Stimulated activated CD4-positive, alpha-beta T cell treated with anti-CD3 and anti-CD28 coated beads, Interleukin-2, amount 100 ng/mL, for 48 hours (primary cell): Measurements from ENCODE around the gene ME3.
A peak's percentile ranks its signal among the peaks of the same experiment; 100 is the strongest.

ENCODE experiments used
- DNase-seq, 2 donors: peaks; one replicate each; pipeline ENCODE4 v3.0.0-alpha.2; 2020

Gene ME3

DNA sequence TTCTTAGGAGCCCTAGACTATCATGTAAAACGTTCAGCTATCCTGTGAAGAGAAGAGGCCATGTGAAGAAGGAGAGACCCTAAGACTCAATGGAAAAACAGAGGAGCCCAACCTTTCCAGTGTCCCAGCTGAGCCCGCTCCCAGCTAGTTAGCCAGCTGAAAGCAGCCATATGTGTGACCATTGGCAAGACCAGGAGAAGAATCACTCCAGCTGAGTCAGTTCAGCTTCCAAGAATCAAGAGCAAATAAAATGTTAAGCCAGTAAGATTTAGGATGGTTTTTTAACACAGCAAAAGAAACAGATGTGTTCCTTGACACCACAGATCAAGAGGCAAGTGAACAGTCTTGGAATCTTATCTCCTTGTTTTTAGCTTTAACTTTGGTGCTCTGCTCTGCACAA lies 189.7 kb downstream of the ME3 start:
- DNase-seq = no peak

DNA sequence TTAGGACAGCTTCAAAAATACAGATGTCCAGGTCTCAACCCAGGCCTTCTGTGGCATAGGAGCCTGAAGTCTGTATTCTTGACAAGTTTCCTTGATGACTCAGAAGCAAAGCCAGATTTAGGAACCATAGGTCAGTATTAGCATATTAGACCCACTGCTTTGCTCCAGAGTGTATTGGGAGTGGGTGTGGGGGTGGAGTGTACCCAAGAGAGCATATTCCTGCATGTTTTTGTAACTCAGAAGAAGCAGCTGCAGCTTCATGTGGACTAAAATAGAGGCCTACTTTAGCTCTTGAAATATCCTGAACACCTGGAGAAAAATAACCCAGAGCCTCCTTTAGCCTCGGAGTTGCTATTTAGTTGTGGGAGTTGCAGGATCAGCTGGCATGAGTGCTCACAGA lies 191.0 kb downstream of the ME3 start:
- DNase-seq = no peak

DNA sequence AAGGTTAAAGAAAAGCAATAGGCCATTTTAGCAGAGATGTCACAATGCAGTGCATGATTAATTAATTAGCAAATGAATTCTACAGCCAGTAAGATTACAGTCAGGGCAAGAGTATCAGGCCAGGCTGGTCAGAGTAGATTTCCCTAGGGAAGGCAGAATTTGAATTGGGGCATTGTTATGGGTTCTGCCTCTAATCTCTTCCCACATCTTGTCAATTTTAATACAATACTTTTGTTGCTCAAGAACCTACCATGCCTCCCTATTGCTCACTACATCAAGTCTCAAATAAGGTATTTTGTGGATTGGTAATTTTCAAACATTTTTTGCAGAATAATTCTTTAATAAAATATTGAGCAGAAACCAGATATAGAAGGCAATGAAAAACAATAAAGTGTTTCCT lies 194.1 kb downstream of the ME3 start:
- no peak for DNase-seq

DNA sequence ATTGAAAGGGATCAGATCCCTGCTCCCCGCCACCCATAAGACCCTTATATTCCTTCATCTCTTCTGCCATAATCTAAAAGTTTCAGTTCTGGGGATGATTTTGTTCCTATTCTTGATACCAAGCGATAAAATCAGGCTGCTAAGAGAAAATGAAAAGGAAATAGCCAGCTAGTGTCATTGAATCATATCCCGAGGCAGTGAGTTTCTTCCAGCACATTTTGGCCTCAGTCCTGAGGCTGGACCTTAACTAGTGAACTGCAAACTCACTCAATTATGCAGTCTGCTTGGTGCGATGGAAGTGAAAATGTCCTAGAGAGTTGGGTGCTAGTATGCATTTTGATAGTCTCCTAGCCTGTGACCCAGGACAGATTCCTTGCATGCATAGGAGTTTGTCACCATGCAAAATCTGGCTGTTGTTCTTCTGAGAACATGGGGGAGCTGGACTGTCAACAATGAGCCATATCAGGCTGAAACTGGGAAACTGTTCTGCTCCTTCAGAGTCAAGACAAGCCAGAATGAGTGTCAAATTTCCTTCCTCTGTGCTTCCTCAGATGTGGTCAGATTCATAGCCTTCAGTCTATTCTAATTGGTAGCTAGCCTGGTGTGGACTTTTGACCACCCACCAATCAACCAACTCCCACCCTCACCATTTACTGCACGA lies 194.8 kb downstream of the ME3 start:
- DNase-seq = no peak

DNA sequence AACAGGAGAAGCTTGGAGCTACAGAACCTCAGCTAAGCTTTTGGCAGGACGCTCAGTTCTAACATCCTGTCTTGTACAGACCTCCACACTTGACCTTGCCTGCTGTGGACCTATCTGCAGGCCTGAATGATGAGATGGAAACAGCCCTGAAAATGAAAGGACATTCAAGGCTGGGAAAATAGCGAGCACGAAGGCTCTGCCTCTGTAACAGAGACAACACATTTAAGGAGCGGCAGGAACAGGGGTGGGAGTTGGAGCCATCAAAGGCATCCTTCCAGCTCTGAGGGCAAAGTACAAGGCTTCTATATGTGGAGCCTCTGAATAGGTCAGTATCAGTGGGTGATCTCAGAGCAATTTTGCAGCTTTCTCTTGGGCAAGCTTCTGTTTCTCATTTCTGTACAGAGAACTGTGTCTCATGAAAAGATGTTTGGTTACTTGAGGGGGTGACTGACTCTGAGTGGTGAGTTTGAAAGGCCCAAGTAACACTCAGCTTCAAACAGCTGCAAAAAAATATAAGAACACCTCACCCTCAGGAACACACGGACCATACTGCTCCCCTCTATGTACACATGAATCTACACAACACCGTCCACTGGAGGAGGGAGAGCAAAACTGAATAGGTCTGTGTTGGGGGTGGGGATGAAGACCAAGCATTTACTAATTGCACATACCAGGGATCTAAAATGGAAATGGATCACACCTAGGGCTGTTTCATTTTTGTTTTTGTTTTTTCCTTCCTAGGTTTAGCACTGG lies 196.1 kb downstream of the ME3 start:
- no peak for DNase-seq

DNA sequence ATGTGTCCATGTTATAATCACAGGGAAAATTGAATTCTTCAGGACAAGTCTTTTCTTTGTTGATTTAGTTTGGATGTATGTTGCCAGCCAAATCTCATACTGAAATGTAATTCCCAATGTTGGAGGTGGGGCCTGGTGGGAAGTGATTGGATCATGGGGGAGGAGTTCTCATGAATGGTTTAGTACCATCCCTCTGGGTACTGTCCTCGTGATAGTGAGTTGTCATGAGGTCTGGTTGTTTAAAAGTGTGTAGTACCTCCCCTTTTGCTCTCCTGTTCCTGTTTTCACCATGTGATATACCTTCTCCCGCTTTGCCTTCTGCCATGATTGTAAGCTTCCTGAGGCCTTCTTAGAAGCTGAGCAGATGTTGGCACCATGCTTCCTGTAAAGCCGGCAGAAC lies 197.4 kb downstream of the ME3 start:
- DNase-seq = no peak

DNA sequence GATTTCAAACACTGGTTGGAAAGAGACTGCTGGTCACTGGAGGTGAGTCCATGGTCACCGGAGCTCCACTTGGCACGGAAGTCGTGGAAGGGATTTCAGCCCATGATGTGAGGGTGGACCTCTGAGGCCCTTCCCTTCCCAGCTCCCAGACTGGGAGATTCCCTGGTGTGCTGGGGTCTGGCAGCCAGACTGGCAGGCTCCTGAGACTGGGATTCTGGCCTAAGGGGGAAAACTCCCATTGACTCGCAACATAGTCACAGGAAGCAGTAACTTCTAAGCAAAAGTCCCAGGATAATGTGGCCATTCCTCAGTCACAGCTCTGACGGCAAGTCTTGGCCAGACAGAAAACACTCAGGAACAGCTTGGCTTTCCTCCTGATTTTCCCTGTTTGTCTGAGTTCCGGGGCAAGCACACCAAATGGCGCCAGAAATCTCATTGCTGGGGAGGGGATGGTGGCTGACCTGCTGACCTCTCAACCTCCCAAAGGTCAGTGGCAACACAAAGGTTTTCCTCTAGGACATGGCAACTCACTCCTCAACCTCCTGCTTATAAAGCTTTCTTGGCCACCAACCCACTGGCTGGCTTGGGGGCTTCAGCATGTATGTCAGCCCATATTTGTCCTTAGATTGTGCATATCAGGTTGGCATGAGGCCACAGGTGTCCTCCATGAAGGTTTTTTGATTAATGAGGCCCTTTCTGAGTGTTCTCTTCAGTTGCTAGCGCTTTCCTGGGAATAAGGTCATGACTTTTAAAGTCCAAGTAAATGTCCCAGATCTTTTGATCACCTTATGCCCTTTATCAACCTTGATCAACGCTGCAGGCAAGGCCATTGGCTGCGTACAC lies 198.2 kb downstream of the ME3 start:
- DNase-seq = no peak

DNA sequence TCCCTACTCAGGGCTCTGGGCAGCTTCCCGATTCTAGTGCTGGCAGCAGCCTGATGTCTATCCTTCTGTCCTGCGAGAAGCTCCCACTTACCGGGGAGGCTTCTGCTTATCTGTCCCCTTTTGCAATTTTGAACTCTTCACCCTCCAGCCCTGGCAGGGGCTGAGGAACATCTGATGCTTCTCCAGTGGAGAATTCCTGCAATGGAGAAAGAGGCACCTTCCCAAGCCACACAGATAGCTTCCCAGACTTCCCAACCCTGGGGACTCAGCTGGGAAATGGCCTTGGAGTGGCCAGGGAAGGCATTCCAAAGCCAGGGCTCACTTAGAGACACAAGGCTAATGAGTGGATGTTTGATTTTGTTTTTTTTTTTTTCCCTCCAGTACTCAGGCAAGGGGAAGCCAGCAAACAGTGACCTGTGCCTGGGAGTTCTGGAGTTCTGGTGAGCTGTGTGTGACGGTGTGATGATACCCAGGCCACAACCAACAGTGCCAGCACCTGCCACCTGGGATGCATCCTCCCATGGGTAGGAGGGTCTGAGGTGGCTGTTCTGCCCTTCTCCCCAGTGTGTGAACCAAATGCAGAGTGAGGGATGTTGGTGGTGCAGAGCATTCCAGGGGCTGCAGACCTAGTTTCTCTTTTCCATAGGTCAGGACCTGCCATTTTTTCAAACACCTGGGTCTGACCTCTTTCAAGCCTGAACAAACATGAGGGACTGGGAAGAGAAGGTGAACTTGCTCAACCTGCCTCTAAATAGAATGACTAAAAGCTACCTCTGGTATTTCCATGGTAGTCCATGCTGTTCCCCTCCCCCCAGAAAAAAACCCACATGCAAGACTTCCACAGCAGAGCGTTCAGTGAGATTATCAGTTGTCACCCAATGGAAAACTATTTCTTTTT lies 202.7 kb downstream of the ME3 start:
- no peak for DNase-seq

DNA sequence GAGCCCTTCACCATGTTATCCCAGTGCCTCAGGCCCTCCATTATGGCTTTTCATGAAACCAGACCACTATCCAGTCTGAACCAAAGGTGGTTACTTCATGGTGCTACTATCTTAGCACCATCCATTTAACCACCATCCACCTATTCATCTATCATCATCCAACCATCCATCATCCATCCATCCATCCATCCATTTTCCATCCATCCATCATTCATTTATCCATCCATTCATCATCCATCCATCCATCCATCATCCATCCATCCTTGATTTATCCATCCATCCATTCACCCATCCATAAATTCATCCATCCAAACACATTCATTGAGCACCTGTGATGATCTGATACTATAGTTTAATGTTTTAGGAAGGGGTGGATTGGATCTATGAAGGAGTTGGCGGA lies 204.2 kb downstream of the ME3 start:
- DNase-seq = no peak

DNA sequence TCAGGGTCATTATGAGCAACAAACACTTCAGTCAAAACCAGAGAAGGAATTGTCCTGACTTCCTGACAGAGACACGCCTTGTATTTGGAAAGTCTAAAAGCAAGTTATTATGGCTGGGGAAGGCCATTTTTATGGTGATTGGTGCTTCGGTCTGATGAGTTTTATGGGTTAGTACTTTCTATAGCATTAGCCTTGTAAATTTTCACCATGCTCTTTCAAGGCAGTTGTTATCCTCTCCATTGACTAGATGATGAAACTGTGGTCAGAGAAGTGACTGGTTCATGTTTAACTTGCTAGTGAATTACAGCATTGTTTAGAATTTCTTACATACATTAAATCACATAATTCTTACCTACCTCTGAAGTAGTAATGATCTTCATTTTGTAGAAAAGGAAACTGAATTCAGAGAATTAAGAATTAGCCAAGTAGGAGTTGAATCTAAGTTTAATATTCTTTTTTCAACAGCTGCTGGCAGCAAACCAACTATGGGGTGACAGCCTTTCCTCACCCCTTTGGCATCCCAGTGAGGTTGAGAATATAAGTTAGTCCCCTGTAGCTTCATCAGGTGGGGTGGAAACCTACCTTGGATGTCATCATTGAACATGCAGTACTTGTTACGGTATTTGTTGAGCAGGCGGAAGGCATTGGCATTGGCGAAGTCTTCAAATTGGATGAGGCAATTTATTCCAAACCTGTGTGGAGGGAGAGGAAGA lies 207.8 kb downstream of the ME3 start:
- no peak for DNase-seq

DNA sequence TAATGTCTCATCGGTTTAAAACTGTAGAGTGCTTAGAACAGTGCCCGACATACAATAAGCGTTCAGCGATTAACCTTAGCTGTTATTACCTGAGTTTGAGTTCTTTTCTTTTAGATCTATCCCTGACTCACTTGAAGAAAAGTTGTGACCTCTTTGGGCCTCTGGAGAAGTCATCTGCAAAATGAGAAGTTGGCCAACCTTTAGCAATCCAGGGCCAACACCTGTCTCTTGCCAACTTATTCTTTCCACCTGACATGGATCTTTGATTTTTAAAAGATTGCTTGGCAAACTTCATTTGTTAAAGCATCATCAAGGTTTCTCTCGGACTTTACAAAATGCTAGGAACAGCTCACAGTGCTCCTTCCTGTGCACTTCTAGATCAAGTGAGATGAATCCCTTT lies 208.5 kb downstream of the ME3 start:
- DNase-seq = no peak

DNA sequence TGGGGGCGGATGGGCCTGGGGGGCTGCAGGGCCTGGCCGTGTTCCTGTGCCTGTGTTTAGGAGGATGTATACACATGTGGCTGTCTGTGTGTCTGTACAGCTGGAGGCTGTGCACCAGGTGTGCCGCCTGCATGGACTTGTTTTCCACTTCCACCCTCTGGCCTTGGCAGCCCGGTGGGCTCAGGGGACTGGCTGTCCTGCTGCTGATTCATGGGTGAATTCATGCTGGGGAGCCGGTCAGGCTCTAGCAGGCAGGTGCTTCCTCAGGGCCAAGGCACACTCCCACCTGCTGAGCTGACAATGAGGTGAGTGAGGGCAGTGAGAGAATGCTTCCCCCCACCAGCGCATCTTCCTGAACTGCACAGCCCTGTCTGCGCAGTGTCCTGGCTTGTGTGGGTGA lies 209.3 kb downstream of the ME3 start:
- no peak for DNase-seq

DNA sequence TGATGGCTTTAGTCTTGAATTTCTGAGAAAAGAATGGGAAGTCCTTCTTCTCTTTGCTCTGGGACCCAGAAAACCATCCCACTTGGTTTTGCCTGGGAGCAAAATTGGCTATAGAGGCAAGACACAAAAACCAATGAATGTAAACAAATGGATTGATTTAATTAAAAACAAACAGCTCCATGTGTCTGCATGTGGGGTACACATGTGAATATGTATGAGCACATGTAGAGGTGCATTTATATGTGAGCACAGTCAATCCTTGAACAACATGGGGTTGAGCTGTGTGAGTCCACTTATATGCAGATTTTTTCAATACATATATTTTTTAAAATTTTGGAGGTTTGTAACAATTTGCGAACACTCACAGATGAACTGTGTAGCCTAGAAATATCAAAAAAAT lies 210.5 kb downstream of the ME3 start:
- DNase-seq = no peak

DNA sequence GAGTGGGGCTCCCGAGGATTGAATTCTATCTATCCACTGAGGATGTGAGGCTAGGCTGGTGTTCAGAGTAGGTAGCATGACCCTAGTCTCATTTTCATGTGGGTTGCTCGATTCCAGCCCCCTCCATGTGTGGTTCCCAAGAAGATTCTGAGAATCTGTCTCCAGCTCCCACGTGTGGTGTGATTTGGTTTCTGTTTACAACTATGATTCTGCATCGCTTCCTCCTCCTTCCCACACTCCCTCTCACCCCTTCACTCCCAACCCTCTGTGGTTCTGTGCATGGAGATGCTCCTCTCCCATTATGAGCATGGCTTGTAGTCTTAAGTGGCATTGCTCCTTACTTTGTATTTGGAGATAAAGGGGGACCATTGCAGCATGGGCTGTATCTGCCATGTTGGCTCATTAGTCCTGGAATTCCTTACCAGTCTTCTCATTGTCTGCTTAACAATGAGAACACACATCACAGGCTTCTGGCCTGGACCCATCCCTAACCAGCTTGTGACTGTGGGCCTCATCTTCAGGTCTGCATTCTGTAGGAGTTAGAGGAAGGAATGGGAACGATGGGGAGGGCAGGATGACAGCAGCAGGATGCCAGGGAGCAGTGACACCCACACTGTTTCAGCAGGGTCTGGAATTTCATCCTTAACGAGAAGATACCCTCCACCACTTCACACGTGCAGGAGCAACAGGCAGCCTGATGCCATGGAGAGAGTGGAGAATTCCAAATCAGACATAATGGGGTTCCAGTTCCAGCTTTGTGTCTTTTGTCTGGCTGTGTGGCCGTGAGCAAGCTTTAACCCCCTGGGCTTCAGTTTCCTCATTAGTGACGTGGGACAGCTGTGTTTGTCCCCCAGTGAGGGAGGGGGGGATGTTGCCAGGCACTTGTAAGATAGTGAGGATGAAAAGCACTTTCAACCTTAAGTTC lies 211.7 kb downstream of the ME3 start:
- no peak for DNase-seq

DNA sequence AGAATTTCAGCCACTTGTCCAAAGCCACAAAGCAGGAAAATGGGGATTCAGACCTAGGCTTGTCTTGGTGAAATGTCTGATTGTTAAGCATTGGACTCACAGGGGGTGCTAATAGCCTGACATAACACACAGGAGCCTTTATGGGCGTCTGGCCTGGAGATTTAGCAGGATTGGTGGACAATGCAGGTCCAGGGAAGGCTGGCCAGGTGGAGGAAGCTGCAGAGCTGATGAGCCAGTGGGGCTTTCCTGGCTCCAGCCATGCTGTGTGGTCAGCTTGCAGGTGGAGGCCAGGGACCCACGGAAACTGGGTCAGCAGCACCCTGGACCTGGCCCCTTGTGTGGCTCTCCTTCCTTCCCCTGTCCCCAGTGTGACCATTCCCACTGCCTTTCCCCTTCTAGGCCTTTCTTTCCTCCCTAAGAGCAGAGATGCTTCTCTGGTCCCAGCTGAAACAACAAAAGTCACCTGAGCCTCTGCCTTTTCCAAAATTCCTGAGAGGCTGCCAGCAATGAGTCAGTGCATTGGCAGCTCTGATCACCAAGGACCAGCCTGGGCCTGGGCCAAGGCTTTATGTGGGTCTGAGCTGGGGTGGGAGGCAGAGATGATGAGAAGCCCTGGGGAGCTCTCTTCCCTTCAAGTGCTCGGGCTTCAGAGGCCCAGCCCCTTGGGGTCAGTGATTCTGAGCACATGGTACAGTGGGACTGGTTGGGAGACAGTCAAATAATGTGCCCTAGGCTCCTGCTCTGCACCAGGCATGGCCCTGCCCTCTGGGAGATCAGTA lies 212.5 kb downstream of the ME3 start:
- DNase-seq = no peak

DNA sequence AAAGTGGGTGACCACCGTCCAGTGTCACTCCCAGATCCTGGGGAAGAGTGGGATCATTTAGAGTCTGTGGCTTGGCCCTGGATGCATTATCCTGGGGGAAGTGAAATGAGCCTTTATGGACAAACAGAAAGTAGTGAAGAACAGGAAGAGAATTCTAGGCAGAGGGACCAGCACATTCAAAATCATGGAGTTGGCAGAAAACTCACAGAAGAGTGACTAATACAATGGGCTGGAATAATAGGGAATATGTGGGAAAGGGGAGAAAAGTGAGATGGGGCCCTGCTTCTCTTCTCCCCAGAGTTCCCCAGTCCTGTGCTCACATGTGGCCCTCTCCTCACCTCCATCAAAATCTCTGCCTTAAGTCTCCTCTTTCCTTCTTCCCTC lies 213.4 kb downstream of the ME3 start:
- no peak for DNase-seq

DNA sequence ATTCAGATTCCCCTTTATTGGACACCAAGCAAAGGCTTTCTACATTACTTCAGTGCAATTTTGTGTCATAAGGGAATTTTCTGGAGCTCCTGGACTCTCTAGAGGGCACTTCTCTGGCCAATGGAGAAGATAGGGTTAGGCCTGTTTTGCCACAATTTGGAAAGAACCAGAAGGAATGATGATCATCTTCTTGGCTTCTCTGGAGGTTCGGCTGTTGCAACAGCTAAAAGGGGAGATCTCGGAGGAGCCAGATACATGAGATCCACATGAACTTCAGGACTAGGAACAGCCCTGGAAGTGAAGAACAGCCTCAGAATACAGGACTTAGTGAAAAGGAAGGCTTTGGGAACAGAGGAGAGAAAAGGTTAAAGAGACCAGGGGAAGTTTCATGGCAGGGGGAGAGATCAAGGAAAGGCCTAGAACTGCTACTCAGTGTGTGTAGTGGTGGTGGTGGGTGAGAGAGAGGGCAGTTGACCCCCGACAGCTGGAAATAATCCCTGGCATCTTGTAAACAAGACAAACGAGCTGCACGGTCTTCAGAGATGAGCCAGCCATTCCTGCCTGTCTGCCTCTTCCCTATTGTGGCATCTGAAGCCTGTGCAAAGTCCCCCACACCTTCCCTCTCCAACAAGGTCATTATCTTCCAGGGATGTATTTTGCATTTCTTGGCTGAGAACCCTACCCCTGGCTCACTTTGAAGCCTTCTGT lies 214.0 kb downstream of the ME3 start:
- DNase-seq = no peak

DNA sequence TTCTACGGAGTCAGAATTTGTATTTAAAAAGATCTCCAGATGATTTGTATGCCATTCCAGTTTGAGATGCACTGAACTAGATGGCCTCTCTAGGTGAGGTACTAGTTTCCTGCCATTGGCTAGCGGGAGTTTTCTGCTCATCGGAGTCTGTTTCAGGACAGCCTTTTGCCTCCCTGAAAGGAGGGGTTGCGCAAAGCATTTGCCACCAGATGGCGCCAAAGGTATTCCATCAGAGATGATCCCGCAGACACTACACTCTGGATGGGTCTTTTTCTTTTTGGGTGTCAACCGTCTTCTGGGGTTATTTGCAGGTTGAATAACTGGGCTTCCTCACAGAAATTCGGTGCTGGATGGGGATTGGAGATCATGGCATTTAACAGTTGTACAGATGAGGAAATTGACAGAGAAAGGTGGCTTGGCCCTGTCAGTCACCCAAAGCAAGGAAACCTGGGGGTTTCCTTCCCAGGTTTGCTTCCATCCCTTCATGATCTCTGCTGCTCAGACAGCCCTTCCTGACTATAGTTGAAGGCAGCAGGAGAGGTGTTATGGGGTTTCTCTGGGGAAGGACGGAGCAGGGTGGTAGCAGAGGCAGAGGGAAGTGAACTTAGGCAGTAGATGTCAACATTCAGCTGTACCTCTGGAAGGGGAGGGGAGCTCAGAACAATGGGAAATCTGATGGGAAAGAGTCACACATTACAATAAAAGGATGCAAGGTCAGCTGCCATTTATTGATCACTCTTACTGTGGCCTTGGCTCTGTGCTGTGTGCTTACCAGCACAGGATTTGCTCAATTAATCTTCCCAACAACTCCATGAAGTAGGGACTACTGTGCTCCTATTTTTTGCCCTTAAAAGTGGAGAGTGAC lies 216.1 kb downstream of the ME3 start:
- DNase-seq = peak; percentile 88 to 89
